Measurements from ENCODE around the gene FNDC3B. TPM values are rescaled to one million over a fixed set of nuclear protein-coding genes. Genes with fewer than 3 reads are reported as not detected.

FNDC3B gene
- total and polyA plus RNA-seq, 9 of the 15 experiments (the other 6 are each of a cell fraction or from before 2014, with no cell fraction given), result 7.0 to 35.8 (median 16.2) TPM

GRCh38 chr3:172371544-172371943, 332.2 kb downstream of the FNDC3B start:
- BruUV-seq (replicated peaks), result no TSS peak
- POLR2A ChIA-PET, result interaction anchor here (1.1 kb wide), 1 partner anchor 14 kb away, joined by 3 read pairs; no protein-coding TSS in a partner anchor
- H3K9ac ChIP-seq (ENCODE audit: insufficient read depth in 1 of 2, low read depth in 2 of 2, low read length in 2 of 2), result no peak overlapping the region
- WGBS (ENCODE audit: insufficient coverage, low coverage, missing lambda C conversion rate), result 92% methylated on average over 4 of the region's 4 CpGs
- in situ Hi-C loops (cut with MboI), result no loop called here
- FAIRE-seq (no peak), ATAC-seq (no peak), DNase-seq (ENCODE audit: extremely low read depth in 1 of 4, low spot score in 3 of 4) (no peak)
- no peak overlapping the region for H2AFZ ChIP-seq (ENCODE audit: low read depth, low read length)
- H3K9me3 ChIP-seq (replicated peaks; ENCODE audit: control insufficient read depth, insufficient read depth, low read depth, low read length), result no peaks in the 10 kb centered on the region
- intact Hi-C loops (cut with micrococcal nuclease), result no loop called here
- CTCF ChIA-PET (ENCODE audit: low intra/inter-chr PET ratio), result no interaction called here
- H3K4me1 ChIP-seq (replicated peaks in 1 of 2; ENCODE audit: control insufficient read depth in 2 of 2, insufficient read depth in 2 of 2, low read length in 2 of 2), result no peaks in the 10 kb centered on the region
- no peak overlapping the region for H3K27ac ChIP-seq (ENCODE audit: extremely low read depth, low read depth, low read length)
- no peak overlapping the region for H3K4me3 ChIP-seq
- 0 out of 2 replicates have a peak, but pooled peaks cover 3% of the 10 kb centered on the region for H4K20me1 ChIP-seq (replicated peaks; ENCODE audit: control insufficient read depth, insufficient read depth, low read length)
- H3K4me2 ChIP-seq (ENCODE audit: insufficient read depth, low read length), result no peak overlapping the region
- H3K79me2 ChIP-seq (ENCODE audit: control insufficient read depth, insufficient read depth, low read length), result no peaks in the 10 kb centered on the region
- H3K27me3 ChIP-seq (ENCODE audit: control insufficient read depth in 2 of 2, insufficient read depth in 2 of 2, low read length in 2 of 2), result no peaks in the 10 kb centered on the region
- peaks cover 38% of the 10 kb centered on the region; the same call in 2 of the 3 replicates for H3K36me3 ChIP-seq (ENCODE audit: control insufficient read depth, insufficient read depth, low read length)
- H3K9me1 ChIP-seq (ENCODE audit: control insufficient read depth, insufficient read depth, low read length), result no peaks in the 10 kb centered on the region
- TF ChIP-seq MED1 (CRISPR knock-in tag; IDR thresholded peaks at IDR 0.05; ENCODE audit: borderline replicate concordance) (no peak), NCOA2 (IDR thresholded peaks at IDR 0.05; ENCODE audit: partially characterized antibody in 2 of 2) (no peak), ELK3 (CRISPR knock-in tag; IDR thresholded peaks at IDR 0.05) (no peak), ZNF133 (CRISPR knock-in tag; IDR thresholded peaks at IDR 0.05) (no peak), PCBP2 (IDR thresholded peaks at IDR 0.05; ENCODE audit: low read depth, low read length, poor library complexity, severe bottlenecking) (no peak), ZNF324 (CRISPR knock-in tag; IDR thresholded peaks at IDR 0.05) (no peak), SMARCC2 (IDR thresholded peaks at IDR 0.05; ENCODE audit: low read depth) (no peak), CC2D1A (IDR thresholded peaks at IDR 0.05) (no peak), CREB3L1 (IDR thresholded peaks at IDR 0.05; ENCODE audit: borderline replicate concordance, low read depth) (no peak)
